Breast epithelium (tissue), 4 donors: ENCODE measurements around the gene OVAAL. TPM values are rescaled to one million over a fixed set of nuclear protein-coding genes. Genes with fewer than 3 reads are reported as not detected.

Experiments used
- DNase-seq, 2 donors: peaks; one replicate each; pipeline ENCODE4 v3.0.0-alpha.2; 2019; ENCODE audit warnings: low spot score in 2 of 2
- H3K27ac ChIP-seq, 2 donors: fragments of 200-600 bp; sonication (generic) in 1 of 2; one replicate each; pipeline ENCODE4 v1.5.1; 2016 to 2019; ENCODE audit warnings: mild to moderate bottlenecking in 1 of 2
- H3K27me3 ChIP-seq, 2 donors: fragments of 200-600 bp; sonication (generic) in 1 of 2; one replicate each; pipeline versions ENCODE4 v1.5.1 to v1.6.0; 2017 to 2019; ENCODE audit warnings: control low read depth in 1 of 2, mild to moderate bottlenecking in 1 of 2
- H3K36me3 ChIP-seq: fragments of 200-600 bp; one replicate; pipeline ENCODE4 v1.5.1; 2019
- H3K4me1 ChIP-seq, 2 donors: fragments of 200-600 bp; sonication (generic); one replicate each; pipeline ENCODE4 v1.5.1; 2016 to 2019; ENCODE audit warnings: control low read depth in 1 of 2
- H3K4me3 ChIP-seq, 3 donors: fragments of 200-600 bp; sonication (generic); 1 replicate in 2 of 3; 2 replicates in 1 of 3; pipeline ENCODE4 v1.5.1; 2016 to 2019; ENCODE audit warnings: mild to moderate bottlenecking in 3 of 3, moderate library complexity in 2 of 3
- H3K9me3 ChIP-seq, 2 donors: fragments of 200-600 bp; sonication (generic) in 1 of 2; one replicate each; pipeline ENCODE4 v1.5.1; 2016 to 2019; ENCODE audit warnings: control low read depth in 1 of 2
- CTCF ChIP-seq, 3 donors: fragments of 450-650 bp; IDR thresholded peaks; one replicate each; pipeline ENCODE4 v1.5.1; 2016 to 2017; ENCODE audit warnings: antibody characterized with exemption in 3 of 3, mild to moderate bottlenecking in 3 of 3, moderate library complexity in 3 of 3
- POLR2A ChIP-seq: fragments of 450-650 bp; IDR thresholded peaks from one replicate; pipeline ENCODE4 v1.6.1; 2016; ENCODE audit warnings: antibody characterized with exemption, mild to moderate bottlenecking, moderate library complexity
- POLR2AphosphoS5 ChIP-seq, 3 donors: sonication (generic); formaldehyde crosslinking; IDR thresholded peaks; one replicate each; pipeline ENCODE4 v1.6.1; 2017; ENCODE audit warnings: antibody characterized with exemption in 3 of 3
- intact Hi-C: fragments of 100-400 bp; cut with DNase I; formaldehyde crosslinking; loops from one replicate; pipeline ENCODE4 v1.15.1; 2023; ENCODE audit warnings: low total_unique reads
- total RNA-seq, 3 donors: library from RNA; depleted of rRNA; stranded (reverse); fragments of >200 nt; gene quantifications; one replicate each; pipeline ENCODE4 v1.1.0, GENCODE V29; 2016

The OVAAL gene
- total RNA-seq, 3 donors from 2014 or later: not detected

GRCh38 chr1:180601512-180601911, 42.7 kb downstream of the OVAAL start:
- TF ChIP-seq POLR2A: no peak
- no peak for TF ChIP-seq CTCF (IDR thresholded peaks at IDR 0.05)
- no peak for TF ChIP-seq POLR2AphosphoS5 (IDR thresholded peaks at IDR 0.05)
- intact Hi-C loops: no loop called here
- no peak for DNase-seq
- Histone ChIP-seq H3K27ac (no peak overlapping the region), H3K4me3 (no peak overlapping the region), H3K36me3 (no peaks in the 10 kb centered on the region), H3K4me1 (no peaks in the 10 kb centered on the region), H3K9me3 (no peaks in the 10 kb centered on the region), H3K27me3 (no peaks in the 10 kb centered on the region)

- Histone ChIP-seq H3K4me3 (no peak overlapping the region), H3K36me3 (no peaks in the 10 kb centered on the region), H3K4me1 (no peaks in the 10 kb centered on the region), H3K27ac (no peak overlapping the region), H3K27me3 (no peaks in the 10 kb centered on the region), H3K9me3 (no peaks in the 10 kb centered on the region)
- TF ChIP-seq POLR2A (no peak), POLR2AphosphoS5 (IDR thresholded peaks at IDR 0.05) (no peak), CTCF (IDR thresholded peaks at IDR 0.05) (no peak)
- no peak for DNase-seq
- intact Hi-C loops: no loop called here
These were observed 44.6 kb downstream of the OVAAL start for GRCh38 chr1:180603223-180603849.

- no peaks in the 10 kb centered on the region for H3K9me3 ChIP-seq
- H3K36me3 ChIP-seq: no peaks in the 10 kb centered on the region
- no peak overlapping the region for H3K27ac ChIP-seq
- intact Hi-C loops: no loop called here
- H3K4me1 ChIP-seq: no peaks in the 10 kb centered on the region
- DNase-seq: no peak
- no peak for TF ChIP-seq POLR2AphosphoS5 (IDR thresholded peaks at IDR 0.05)
- TF ChIP-seq CTCF (IDR thresholded peaks at IDR 0.05): no peak
- no peak for TF ChIP-seq POLR2A
- no peak overlapping the region for H3K4me3 ChIP-seq
- no peaks in the 10 kb centered on the region for H3K27me3 ChIP-seq
These were observed 45.1 kb downstream of the OVAAL start for GRCh38 chr1:180603850-180604226.

- no peaks in the 10 kb centered on the region for H3K4me1 ChIP-seq
- TF ChIP-seq POLR2A: no peak
- no peak for TF ChIP-seq POLR2AphosphoS5 (IDR thresholded peaks at IDR 0.05)
- TF ChIP-seq CTCF (IDR thresholded peaks at IDR 0.05): no peak
- H3K27me3 ChIP-seq: no peaks in the 10 kb centered on the region
- H3K9me3 ChIP-seq: no peaks in the 10 kb centered on the region
- H3K27ac ChIP-seq: no peak overlapping the region
- no peaks in the 10 kb centered on the region for H3K36me3 ChIP-seq
- no peak overlapping the region for H3K4me3 ChIP-seq
- DNase-seq: no peak
- intact Hi-C loops: no loop called here
These were observed 47.4 kb downstream of the OVAAL start for GRCh38 chr1:180606155-180606554.

GRCh38 chr1:180609643-180610555, 51.1 kb downstream of the OVAAL start:
- DNase-seq: no peak
- intact Hi-C loops: no loop called here
- Histone ChIP-seq H3K4me3 (no peak overlapping the region), H3K36me3 (no peaks in the 10 kb centered on the region), H3K27me3 (no peaks in the 10 kb centered on the region), H3K4me1 (no peaks in the 10 kb centered on the region), H3K9me3 (no peaks in the 10 kb centered on the region), H3K27ac (no peak overlapping the region)
- TF ChIP-seq CTCF (IDR thresholded peaks at IDR 0.05): no peak
- TF ChIP-seq POLR2AphosphoS5 (IDR thresholded peaks at IDR 0.05): no peak
- no peak for TF ChIP-seq POLR2A
